ENCODE results near the gene TRMT1. TPM values are rescaled to one million over a fixed set of nuclear protein-coding genes. Genes with fewer than 3 reads are reported as not detected.

The TRMT1 gene
- total RNA-seq, 1 donor from 2014 or later: 153 TPM

Other genes with a start within 250 kb of the TRMT1 start
- gene DNASE2, start 235.3 kb downstream of the TRMT1 start, total RNA-seq: 21.5 and 22.0 TPM in 2 replicates
- 0.77 and 1.2 TPM in 2 replicates for gene KLF1, start 229.5 kb downstream of the TRMT1 start, total RNA-seq
- 66.9 and 71.6 TPM in 2 replicates for gene GCDH, start 225.6 kb downstream of the TRMT1 start, total RNA-seq
- 2.3 and 3.3 TPM in 2 replicates for gene SYCE2, start 197.4 kb downstream of the TRMT1 start, total RNA-seq
- gene FARSA, start 183.0 kb downstream of the TRMT1 start, total RNA-seq: 202 and 208 TPM in 2 replicates
- gene CALR, start 178.1 kb downstream of the TRMT1 start, total RNA-seq: 987 and 994 TPM in 2 replicates
- gene RAD23A, start 170.9 kb downstream of the TRMT1 start, total RNA-seq: 208 and 212 TPM in 2 replicates
- gene GADD45GIP1, start 159.5 kb downstream of the TRMT1 start, total RNA-seq: 32.4 and 34.4 TPM in 2 replicates
- 0.12 TPM in 1 of 2 replicates, not detected in the other for gene DAND5, start 147.2 kb downstream of the TRMT1 start, total RNA-seq
- gene NFIX, start 121.3 kb downstream of the TRMT1 start, total RNA-seq: 8.3 and 10.4 TPM in 2 replicates
- gene LYL1, start 13.9 kb downstream of the TRMT1 start, total RNA-seq: 2.1 and 2.4 TPM in 2 replicates
- 118 and 121 TPM in 2 replicates for gene NACC1, start 1.5 kb upstream of the TRMT1 start, total RNA-seq
- 66.2 and 73.5 TPM in 2 replicates for gene STX10, start 33.6 kb upstream of the TRMT1 start, total RNA-seq
- 161 TPM in 2 replicates for gene IER2, start 33.7 kb upstream of the TRMT1 start, total RNA-seq

All from activated CD4-positive, alpha-beta T cell treated with anti-CD3 and anti-CD28 coated beads, Interleukin-2, amount 10 ng/mL, durations not matched to agents 24 days and 14 days (primary cell).